Astrocyte (in vitro differentiated cells and primary cell): ENCODE results near the gene SMAD9. TPM values are rescaled to one million over a fixed set of nuclear protein-coding genes. Genes with fewer than 3 reads are reported as not detected.

ENCODE experiments used
- DNase-seq: peaks from one replicate; pipeline ENCODE4 v3.0.0-alpha.2; 2010; ENCODE audit warnings: low read depth
- FAIRE-seq: peaks from 2 replicates; lab custom pipeline; 2011; peaks lifted over from hg19 to GRCh38; lab: Jason Lieb, UNC
- H2AFZ ChIP-seq: 2 replicates; pipeline ENCODE4 v1.6.0; 2012; ENCODE audit warnings: low read depth, low read length, inconsistent platforms
- H3K27ac ChIP-seq: 2 replicates; pipeline ENCODE4 v1.5.1; 2011; ENCODE audit warnings: low read depth, low read length, inconsistent platforms
- H3K27me3 ChIP-seq: 2 replicates; pipeline ENCODE4 v1.6.0; 2011; ENCODE audit warnings: low read length, inconsistent platforms; ENCODE audit not compliant: insufficient read depth
- H3K36me3 ChIP-seq: 2 replicates; pipeline ENCODE4 v1.5.1; 2011; ENCODE audit warnings: low read length, inconsistent platforms; ENCODE audit not compliant: insufficient read depth
- H3K4me1 ChIP-seq: 2 replicates; pipeline ENCODE4 v1.5.1; 2011; ENCODE audit warnings: low read length, inconsistent platforms; ENCODE audit not compliant: insufficient read depth
- H3K4me2 ChIP-seq: 2 replicates; pipeline ENCODE4 v1.6.0; 2012; ENCODE audit warnings: low read length, inconsistent platforms
- H3K4me3 ChIP-seq: 2 replicates; pipeline ENCODE4 v1.5.1; 2011; ENCODE audit warnings: low read depth, mild to moderate bottlenecking, low read length, inconsistent platforms; ENCODE audit not compliant: insufficient read depth
- H3K79me2 ChIP-seq: 2 replicates; pipeline ENCODE4 v1.6.0; 2012; ENCODE audit warnings: mild to moderate bottlenecking, low read length, inconsistent platforms; ENCODE audit not compliant: insufficient read depth
- H3K9ac ChIP-seq: 2 replicates; pipeline ENCODE4 v1.6.0; 2012; ENCODE audit warnings: mild to moderate bottlenecking, low read length, inconsistent platforms
- H3K9me3 ChIP-seq: 2 replicates; pipeline ENCODE4 v1.5.1; 2012; ENCODE audit warnings: low read depth, mild to moderate bottlenecking, low read length, inconsistent platforms; ENCODE audit not compliant: insufficient read depth
- H4K20me1 ChIP-seq: 2 replicates; pipeline ENCODE4 v1.6.0; 2012; ENCODE audit warnings: low read length, inconsistent platforms; ENCODE audit not compliant: insufficient read depth
- H3K27ac Mint-ChIP-seq: one replicate; pipeline ENCODE4 v1.8.0; 2021; ENCODE audit warnings: mild to moderate bottlenecking, mixed read lengths; ENCODE audit not compliant: unreplicated experiment
- H3K27me3 Mint-ChIP-seq: one replicate; pipeline ENCODE4 v1.8.0; 2021; ENCODE audit warnings: low read depth, mixed read lengths; ENCODE audit not compliant: unreplicated experiment
- H3K36me3 Mint-ChIP-seq: one replicate; pipeline ENCODE4 v1.8.0; 2021; ENCODE audit warnings: low read depth, mixed read lengths; ENCODE audit not compliant: unreplicated experiment
- H3K4me1 Mint-ChIP-seq: one replicate; pipeline ENCODE4 v1.8.0; 2021; ENCODE audit warnings: low read depth, mixed read lengths; ENCODE audit not compliant: unreplicated experiment
- H3K4me3 Mint-ChIP-seq: one replicate; pipeline ENCODE4 v1.8.0; 2021; ENCODE audit warnings: mild to moderate bottlenecking, moderate library complexity, mixed read lengths; ENCODE audit not compliant: unreplicated experiment
- H3K9me3 Mint-ChIP-seq: one replicate; pipeline ENCODE4 v1.8.0; 2021; ENCODE audit warnings: mild to moderate bottlenecking, mixed read lengths; ENCODE audit not compliant: unreplicated experiment
- EZH2 ChIP-seq: IDR thresholded peaks from 2 replicates; pipeline ENCODE4 v1.6.1; 2012; ENCODE audit warnings: mild to moderate bottlenecking, low read length, inconsistent platforms; ENCODE audit not compliant: insufficient read depth
- total RNA-seq: library from RNA; stranded (reverse); gene quantifications from 2 replicates; pipeline ENCODE4 v1.2.1, GENCODE V29; 2021
- TF ChIP-seq, protein P1 (sequence below): IDR thresholded peaks from 2 replicates; pipeline ENCODE4 v1.5.1; 2011; ENCODE audit warnings: low read depth, mild to moderate bottlenecking, inconsistent platforms, low read length, moderate library complexity; ENCODE audit not compliant: insufficient read depth

SMAD9 gene
- total RNA-seq, 1 donor from 2014 or later, result 2.8 TPM

DNA sequence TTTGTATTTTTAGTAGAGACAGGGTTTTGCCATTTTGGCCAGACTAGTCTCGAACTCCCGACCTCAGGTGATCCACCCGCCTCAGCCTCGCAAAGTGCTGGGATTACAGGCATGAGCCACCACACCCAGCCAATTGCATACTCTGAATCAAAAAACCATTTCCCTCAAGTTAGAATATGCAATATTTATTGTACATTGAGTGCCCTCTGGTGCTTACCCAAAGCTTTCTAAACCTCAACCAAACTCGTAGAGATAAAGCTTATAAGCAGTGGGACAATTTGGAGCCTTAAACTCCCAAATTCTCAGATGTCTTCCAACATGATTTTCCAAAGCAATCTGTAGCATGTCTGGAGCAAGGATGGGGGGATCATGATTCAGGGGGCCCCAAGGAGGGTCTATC is 78.6 kb downstream of the SMAD9 start:
- Mint-ChIP-seq H3K4me3 (no peak overlapping the region), H3K4me1 (peaks cover 3% of the 10 kb centered on the region), H3K36me3 (no peaks in the 10 kb centered on the region), H3K27ac (no peak overlapping the region), H3K9me3 (no peaks in the 10 kb centered on the region), H3K27me3 (no peaks in the 10 kb centered on the region)
- Histone ChIP-seq H3K9ac (no peak overlapping the region), H3K36me3 (no peaks in the 10 kb centered on the region), H2AFZ (no peak overlapping the region), H3K79me2 (no peaks in the 10 kb centered on the region), H3K4me2 (no peak overlapping the region), H3K4me3 (no peak overlapping the region), H3K4me1 (no peaks in the 10 kb centered on the region), H3K27me3 (no peaks in the 10 kb centered on the region), H3K9me3 (no peaks in the 10 kb centered on the region), H3K27ac (no peak overlapping the region), H4K20me1 (no peaks in the 10 kb centered on the region)
- no peak for DNase-seq
- FAIRE-seq, result no peak
- TF ChIP-seq, protein P1, sequence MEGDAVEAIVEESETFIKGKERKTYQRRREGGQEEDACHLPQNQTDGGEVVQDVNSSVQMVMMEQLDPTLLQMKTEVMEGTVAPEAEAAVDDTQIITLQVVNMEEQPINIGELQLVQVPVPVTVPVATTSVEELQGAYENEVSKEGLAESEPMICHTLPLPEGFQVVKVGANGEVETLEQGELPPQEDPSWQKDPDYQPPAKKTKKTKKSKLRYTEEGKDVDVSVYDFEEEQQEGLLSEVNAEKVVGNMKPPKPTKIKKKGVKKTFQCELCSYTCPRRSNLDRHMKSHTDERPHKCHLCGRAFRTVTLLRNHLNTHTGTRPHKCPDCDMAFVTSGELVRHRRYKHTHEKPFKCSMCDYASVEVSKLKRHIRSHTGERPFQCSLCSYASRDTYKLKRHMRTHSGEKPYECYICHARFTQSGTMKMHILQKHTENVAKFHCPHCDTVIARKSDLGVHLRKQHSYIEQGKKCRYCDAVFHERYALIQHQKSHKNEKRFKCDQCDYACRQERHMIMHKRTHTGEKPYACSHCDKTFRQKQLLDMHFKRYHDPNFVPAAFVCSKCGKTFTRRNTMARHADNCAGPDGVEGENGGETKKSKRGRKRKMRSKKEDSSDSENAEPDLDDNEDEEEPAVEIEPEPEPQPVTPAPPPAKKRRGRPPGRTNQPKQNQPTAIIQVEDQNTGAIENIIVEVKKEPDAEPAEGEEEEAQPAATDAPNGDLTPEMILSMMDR, result no peak
- no peak for TF ChIP-seq EZH2

DNA sequence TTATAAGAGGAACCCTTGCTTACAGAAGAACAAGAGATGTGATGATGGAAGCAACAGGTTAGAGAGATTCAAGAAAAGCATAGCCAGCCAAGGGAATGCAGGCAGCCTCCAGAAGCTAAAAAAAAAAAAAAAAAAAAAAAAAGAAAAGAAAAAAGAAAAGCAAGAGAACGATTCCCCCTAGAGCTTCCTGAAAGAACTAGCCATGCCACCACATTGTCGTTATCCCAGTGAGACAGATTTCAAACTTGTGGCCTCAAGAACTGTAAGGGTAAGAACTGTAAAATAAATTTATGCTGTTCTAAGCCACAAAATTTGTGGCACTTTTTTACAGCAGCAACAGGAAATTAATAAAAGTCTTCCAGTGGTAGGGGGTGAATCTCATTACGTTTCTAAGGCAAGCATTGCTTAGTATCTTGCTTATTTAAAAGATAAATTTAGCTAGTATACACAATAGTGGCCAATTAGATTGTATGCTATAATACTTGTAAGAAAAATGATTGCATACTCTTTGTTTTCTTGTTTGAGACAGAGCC is 79.3 kb downstream of the SMAD9 start:
- no peak for FAIRE-seq
- H3K9me3 ChIP-seq, result no peaks in the 10 kb centered on the region

DNA sequence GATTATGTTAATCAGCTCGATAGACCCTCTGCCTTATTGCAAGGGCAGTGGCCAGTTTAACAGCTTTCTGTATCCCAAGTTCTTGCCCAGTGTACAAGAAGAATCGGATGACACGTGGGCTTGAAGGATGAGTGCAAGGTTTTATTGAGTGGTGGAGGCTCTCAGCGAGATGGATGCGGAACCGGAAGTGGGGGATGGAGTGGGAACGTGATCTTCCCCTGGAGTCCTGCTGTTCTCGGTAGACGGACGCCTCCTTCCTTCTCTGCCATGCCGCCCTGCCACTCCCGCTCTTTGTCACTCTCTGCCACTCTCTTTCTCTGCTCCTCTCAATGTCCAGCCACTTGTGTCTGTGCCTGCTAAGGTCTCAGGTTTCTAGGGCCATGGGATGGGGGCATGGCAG is 80.1 kb downstream of the SMAD9 start:
- H3K36me3 ChIP-seq, result no peaks in the 10 kb centered on the region
- H3K4me2 ChIP-seq, result no peak overlapping the region
- H3K4me3 ChIP-seq, result no peak overlapping the region
- no peaks in the 10 kb centered on the region for H3K4me1 ChIP-seq
- H3K9me3 ChIP-seq, result no peaks in the 10 kb centered on the region
- Mint-ChIP-seq H3K4me3 (no peak overlapping the region), H3K27me3 (no peaks in the 10 kb centered on the region), H3K4me1 (peaks cover 3% of the 10 kb centered on the region), H3K9me3 (no peaks in the 10 kb centered on the region), H3K36me3 (no peaks in the 10 kb centered on the region), H3K27ac (no peak overlapping the region)
- H3K27me3 ChIP-seq, result no peaks in the 10 kb centered on the region
- no peak overlapping the region for H3K9ac ChIP-seq
- H3K79me2 ChIP-seq, result no peaks in the 10 kb centered on the region
- DNase-seq (no peak), FAIRE-seq (no peak)
- TF ChIP-seq, protein P1, result no peak
- TF ChIP-seq EZH2, result no peak
- no peak overlapping the region for H3K27ac ChIP-seq
- H2AFZ ChIP-seq, result no peak overlapping the region
- no peaks in the 10 kb centered on the region for H4K20me1 ChIP-seq

More for the DNA sequence above, 79.3 kb downstream of the SMAD9 start:
- Histone ChIP-seq H3K27ac (no peak overlapping the region), H3K36me3 (no peaks in the 10 kb centered on the region), H3K4me3 (no peak overlapping the region), H3K4me2 (no peak overlapping the region), H3K27me3 (no peaks in the 10 kb centered on the region), H3K79me2 (no peaks in the 10 kb centered on the region), H3K9ac (no peak overlapping the region), H4K20me1 (no peaks in the 10 kb centered on the region), H2AFZ (no peak overlapping the region), H3K4me1 (no peaks in the 10 kb centered on the region)
- TF ChIP-seq EZH2, result no peak
- TF ChIP-seq, protein P1, result no peak
- H3K4me3 Mint-ChIP-seq, result no peak overlapping the region
- peaks cover 3% of the 10 kb centered on the region for H3K4me1 Mint-ChIP-seq
- no peak for DNase-seq
- no peak overlapping the region for H3K27ac Mint-ChIP-seq
- H3K36me3 Mint-ChIP-seq, result no peaks in the 10 kb centered on the region
- no peaks in the 10 kb centered on the region for H3K9me3 Mint-ChIP-seq
- no peaks in the 10 kb centered on the region for H3K27me3 Mint-ChIP-seq
